GM21717 (cell line): Measurements from ENCODE around the gene GPR42.

Source experiments
- ATAC-seq: cut with Tn5 transposase; IDR thresholded peaks from one replicate; pipeline ENCODE4 v1.9.1; 2021; ENCODE audit warnings: mild to moderate bottlenecking, moderate library complexity; ENCODE audit not compliant: unreplicated experiment

GPR42 gene

GRCh38 chr19:35370722-35371121 is at the start of gene GPR42:
Gene GPR42, plus strand, starts transcription at chr19:35371068. Its CDS starts 292 bp downstream, at chr19:35371360.
- ATAC-seq = no peak

DNA sequence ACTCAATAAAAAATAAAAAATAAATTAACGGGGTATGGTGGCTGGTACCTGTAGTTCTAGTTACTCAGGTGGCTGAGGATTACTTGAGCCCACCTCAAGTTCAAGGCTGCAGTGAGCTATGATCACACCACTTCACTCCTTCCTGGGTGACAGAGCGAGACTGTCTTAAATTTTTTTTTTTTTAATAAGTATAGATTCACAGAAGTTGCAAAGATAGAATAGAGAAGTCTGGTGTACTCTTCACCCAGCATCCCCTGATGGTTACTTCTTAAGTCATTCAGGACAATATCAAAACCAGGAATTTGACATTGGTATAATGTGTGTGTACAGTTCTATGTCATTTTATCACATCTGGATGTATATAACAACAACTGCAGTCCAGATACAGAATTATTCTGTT is 49.6 kb upstream of the GPR42 start:
- no peak for ATAC-seq

DNA sequence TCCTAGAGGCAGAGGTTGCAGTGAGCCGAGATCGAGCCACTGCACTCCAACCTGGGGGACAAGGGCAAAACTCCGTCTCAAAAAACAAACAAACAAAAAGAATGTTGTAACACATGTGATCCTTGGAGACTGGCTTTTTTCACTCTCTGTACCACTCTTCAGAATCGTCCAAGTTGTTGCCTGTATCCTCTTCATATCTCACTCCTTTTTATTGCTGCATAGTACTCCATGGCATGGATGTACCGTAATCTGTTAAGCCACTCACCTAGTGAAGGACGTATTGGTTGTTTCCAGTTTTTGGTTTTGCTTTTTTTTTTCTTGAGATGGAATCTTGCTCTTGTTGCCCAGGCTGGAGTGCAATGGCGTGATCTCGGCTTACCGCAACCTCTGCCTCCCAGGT is 48.9 kb upstream of the GPR42 start:
- ATAC-seq = no peak

- ATAC-seq = no peak
Measured at GRCh38 chr19:35327642-35328041, 43.2 kb upstream of the GPR42 start.

DNA sequence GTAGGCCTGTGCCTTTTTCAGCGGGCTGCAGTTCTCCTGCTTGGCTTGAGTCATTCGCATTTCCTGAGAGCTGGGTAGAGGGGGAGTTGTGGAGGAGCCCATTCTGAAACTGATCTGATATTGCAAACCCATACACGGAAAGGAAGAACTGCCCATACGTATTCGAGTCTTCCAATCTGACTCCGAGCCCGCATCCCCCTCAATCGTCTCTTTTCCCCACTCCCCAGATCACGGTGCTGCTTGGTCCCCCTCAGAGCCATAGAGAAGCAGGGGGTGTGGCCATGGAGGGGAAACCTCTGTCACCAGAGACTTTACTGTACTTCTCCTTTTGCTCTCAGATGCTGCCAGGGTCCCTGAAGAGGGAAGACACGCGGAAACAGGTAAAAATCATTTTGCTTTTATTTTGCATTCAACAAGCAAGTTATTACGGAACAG is 42.0 kb upstream of the GPR42 start, which contains the start of gene CD22:
Gene CD22 (plus strand): TSS at position 337 of the 435 bp plus-strand sequence. CDS start 2,854 bp downstream, outside the sequence.
- no peak for ATAC-seq

DNA sequence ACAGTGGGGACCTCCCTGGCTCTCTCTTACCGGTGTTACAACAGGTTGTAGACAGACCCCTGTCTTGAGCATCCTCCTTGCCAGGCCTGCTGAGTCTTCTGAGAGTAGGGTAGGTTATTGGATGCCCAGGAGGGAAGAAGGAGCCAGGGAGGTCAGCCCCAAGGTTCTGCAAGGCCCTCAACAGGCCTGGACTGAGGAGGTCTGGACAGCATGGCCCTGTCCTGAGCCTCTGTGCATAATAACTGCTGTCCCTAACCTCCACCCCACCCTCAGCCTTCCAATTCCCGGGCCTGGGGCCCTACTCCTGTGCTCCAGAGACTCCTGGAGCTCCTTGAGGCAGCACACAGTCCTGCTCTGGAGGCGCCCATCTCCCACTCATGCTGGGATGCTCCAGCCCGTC is 41.5 kb upstream of the GPR42 start:
- no peak for ATAC-seq

DNA sequence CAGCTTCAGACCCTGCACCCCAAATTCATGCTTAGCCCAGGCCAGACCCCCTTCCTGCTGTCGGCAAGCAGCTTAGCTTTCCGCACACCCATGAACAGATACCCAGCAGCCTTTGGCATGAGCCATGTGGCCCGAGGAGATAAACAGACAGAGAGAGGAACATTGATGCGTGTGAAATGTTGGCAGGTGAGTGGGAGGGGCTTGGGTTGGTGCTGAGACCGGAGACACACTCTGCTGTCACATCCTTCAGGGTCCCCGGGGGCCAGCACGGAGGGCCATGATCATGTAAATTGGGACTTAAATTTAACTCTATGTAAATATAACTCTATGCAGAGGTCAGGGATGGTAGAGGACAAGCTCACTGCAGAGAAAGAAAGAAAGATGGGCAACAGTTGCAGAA is 40.4 kb upstream of the GPR42 start:
- no peak for ATAC-seq

DNA sequence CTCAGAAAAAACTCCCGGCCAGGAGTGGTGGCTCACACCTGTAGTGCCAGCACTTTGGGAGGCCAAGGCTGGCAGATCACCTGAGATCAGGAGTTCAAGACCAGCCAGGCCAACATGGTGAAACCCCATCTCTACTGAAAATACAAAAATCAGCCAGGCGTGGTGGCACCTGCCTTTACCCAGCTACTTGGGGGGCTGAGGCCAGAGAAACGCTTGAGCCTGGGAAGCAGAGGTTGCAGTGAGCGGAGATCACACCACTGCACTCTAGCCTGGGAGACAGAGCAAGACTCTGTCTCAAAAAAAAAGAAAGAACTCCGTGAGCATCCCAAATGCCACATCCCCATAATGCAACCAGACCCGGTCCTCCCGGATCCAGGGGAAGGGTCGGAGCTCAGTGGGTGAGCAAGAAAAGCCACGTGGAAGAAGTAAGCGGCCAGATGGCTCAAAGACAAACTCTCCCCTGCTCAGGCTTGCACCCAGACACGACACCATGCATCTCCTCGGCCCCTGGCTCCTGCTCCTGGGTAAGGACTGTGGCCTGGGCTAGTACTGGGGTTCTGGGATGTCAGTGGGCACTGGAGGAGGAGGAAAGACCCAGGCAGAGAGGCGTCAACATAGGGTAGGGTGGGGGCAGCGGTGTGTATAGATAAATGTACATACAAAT is 39.2 kb upstream of the GPR42 start:
- ATAC-seq = no peak

DNA sequence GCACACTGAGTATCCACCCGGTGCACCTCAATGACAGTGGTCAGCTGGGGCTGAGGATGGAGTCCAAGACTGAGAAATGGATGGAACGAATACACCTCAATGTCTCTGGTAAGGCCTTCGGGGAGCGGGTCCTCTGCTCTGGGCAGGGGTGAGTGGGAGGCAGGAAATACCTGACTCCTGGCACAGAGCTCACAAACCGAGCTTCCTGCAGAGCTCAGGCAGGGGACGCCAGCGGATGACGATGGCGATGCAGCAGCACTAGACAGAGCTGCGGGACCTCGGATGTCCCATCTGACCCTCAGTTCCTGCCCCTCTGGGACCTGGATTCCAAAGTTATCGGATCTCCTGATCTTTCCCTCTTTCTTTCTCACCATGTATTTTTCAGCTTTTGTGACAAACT is 38.1 kb upstream of the GPR42 start:
- ATAC-seq = no peak

- ATAC-seq = no peak
Measured at GRCh38 chr19:35334144-35334753, 36.6 kb upstream of the GPR42 start.

- no peak for ATAC-seq
Measured at GRCh38 chr19:35336166-35336955, 34.5 kb upstream of the GPR42 start.

GRCh38 chr19:35337097-35337983 is 33.5 kb upstream of the GPR42 start:
- no peak for ATAC-seq

DNA sequence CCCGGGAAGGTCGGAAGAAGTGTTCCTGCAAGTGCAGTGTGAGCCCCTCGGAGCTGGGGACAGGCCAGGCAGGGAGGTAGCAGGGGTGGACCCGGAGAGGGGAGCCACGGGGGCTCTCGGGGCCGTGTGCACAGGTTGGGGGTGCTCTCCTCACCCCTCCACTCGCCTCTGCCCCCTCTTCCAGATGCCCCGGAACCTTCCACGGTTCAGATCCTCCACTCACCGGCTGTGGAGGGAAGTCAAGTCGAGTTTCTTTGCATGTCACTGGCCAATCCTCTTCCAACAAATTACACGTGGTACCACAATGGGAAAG is 32.9 kb upstream of the GPR42 start:
- no peak for ATAC-seq

DNA sequence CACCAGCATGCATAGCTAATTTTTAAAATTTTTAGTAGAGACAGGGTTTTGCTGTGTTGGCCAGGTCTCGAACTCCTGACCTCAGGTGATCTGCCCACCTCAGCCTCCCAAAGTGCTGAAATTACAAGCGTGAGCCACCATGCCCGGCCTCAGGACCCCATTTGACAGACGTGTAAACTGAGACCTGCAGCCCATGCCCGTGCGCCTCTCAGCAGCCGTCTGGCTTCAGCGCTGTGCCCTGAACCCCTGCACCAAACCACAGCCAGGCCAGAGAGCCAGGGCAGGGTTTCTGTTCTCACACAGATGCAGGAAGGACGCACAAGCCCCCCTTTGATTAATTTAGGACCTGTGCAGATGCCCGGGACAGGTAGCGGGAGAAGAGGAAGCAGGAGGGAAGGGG is 30.4 kb upstream of the GPR42 start:
- ATAC-seq = no peak

- ATAC-seq = no peak
Measured at GRCh38 chr19:35341006-35341405, 29.9 kb upstream of the GPR42 start.

GRCh38 chr19:35341565-35342225 is 29.2 kb upstream of the GPR42 start:
- ATAC-seq = no peak

DNA sequence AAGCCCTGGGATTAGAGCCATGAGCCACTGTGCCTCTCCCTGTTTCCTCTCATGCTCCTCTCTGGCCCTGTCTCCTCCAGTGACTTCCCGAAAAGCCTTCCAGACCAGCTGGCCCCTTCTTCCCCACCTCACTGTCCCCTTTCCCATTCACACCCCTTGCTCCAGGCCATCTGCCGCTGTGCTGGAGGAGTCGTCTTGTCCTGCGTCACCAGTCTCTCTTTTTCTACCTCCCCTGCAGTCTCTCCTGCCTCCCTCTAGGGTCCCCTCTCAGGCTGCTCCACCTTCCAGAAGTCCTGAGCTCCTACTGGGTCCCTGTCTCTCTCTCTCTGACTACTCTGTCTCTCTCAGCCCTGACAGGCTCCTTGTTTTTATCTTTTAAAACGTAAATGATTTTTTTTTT is 28.4 kb upstream of the GPR42 start:
- ATAC-seq = no peak

GRCh38 chr19:35344511-35345031 is 26.3 kb upstream of the GPR42 start:
- ATAC-seq = no peak

GRCh38 chr19:35345671-35346111 is 25.2 kb upstream of the GPR42 start:
- ATAC-seq = no peak
